ENCODE measurements around the gene SNCAIP. TPM values are rescaled to one million over a fixed set of nuclear protein-coding genes. Genes with fewer than 3 reads are reported as not detected.
"Not testable (repeated sequence)": the region's sequence is repeated elsewhere in the genome, so short reads cannot be mapped to it uniquely, and the experiment has no call there.

SNCAIP gene
- total and polyA plus RNA-seq, 2 experiments from 2014 or later = 6.1 to 11.9 TPM

DNA sequence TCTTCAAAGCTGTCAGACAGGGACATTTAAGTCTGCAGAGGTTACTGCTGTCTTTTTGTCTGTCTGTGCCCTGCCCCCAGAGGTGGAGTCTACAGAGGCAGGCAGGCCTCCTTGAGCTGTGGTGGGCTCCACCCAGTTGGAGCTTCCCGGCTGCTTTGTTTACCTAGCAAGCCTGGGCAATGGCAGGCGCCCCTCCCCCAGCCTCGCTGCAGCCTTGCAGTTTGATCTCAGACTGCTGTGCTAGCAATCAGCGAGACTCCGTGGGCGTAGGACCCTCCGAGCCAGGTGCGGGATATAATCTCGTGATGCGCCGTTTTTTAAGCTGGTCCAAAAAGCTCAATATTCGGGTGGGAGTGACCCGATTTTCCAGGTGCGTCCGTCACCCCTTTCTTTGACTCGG lies 70.9 kb downstream of the SNCAIP start:
- peak overlapping the region; percentile 3; the same call in 1 of the 2 replicates for H2AFZ ChIP-seq
- not testable (repeated sequence) for H3K27ac ChIP-seq (ENCODE audit: low read depth); H3K4me3 ChIP-seq; DNase-seq (ENCODE audit: low spot score); H3K27me3 Mint-ChIP-seq (ENCODE audit: insufficient read depth, low read depth, poor library complexity); H3F3A ChIP-seq (replicated peaks; ENCODE audit: low read depth); H4K20me1 ChIP-seq (replicated peaks; ENCODE audit: insufficient read depth); ATAC-seq; H3K4me2 ChIP-seq; H3K27ac Mint-ChIP-seq; H3K9me3 Mint-ChIP-seq; H3K79me2 ChIP-seq (replicated peaks; ENCODE audit: insufficient read depth); H3K4me1 ChIP-seq (ENCODE audit: insufficient read depth); H3K36me3 ChIP-seq (ENCODE audit: insufficient read depth); H3K9me2 ChIP-seq (ENCODE audit: insufficient read depth); H3K4me3 Mint-ChIP-seq; H3K27me3 ChIP-seq (ENCODE audit: insufficient read depth)
- Mint-ChIP-seq H3K4me1 (peaks cover 13% of the 10 kb centered on the region), H3K36me3 (ENCODE audit: low read depth) (peaks cover 16% of the 10 kb centered on the region)

DNA sequence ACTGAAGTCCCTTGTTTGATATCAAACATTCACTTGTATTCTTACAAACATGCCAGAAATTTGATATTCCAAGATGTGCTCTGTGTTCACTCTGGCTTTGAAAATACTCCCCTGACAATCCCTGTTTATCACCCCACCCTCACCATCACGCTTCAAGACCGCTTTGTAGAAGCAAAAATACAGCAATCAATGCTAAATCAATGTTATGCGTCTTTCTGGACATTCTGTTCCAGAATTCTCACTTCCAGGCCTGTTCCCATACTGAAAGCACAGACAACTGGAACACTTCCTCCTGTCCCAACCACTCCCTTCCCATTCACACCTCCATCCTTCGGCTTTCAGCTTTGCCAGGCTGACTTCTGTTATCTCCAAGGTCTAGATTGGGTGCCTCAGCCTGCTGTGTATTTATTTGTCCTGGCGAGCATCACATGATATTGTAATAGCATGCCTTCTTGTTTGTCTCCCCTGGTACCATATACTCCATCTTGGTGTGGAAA lies 72.8 kb downstream of the SNCAIP start:
- no peak overlapping the region for H3K4me3 Mint-ChIP-seq
- no peak overlapping the region for H3K27ac Mint-ChIP-seq
- peaks cover 10% of the 10 kb centered on the region; the same call in 2 of the 3 replicates for H3K9me3 Mint-ChIP-seq
- Histone ChIP-seq H3K9me2 (ENCODE audit: insufficient read depth) (0 out of 2 replicates have a peak, but pooled peaks cover 2% of the 10 kb centered on the region), H3K79me2 (replicated peaks; ENCODE audit: insufficient read depth) (no peaks in the 10 kb centered on the region), H3K4me2 (no peak overlapping the region), H3K4me1 (ENCODE audit: insufficient read depth) (peaks cover 10% of the 10 kb centered on the region), H3K36me3 (ENCODE audit: insufficient read depth) (no peaks in the 10 kb centered on the region), H3K27me3 (ENCODE audit: insufficient read depth) (no peaks in the 10 kb centered on the region), H3K27ac (ENCODE audit: low read depth) (no peak overlapping the region), H2AFZ (no peak overlapping the region), H3F3A (replicated peaks; ENCODE audit: low read depth) (no peaks in the 10 kb centered on the region), H4K20me1 (replicated peaks; ENCODE audit: insufficient read depth) (no peaks in the 10 kb centered on the region), H3K4me3 (no peak overlapping the region)
- H3K27me3 Mint-ChIP-seq (ENCODE audit: insufficient read depth, low read depth, poor library complexity) = peaks cover 4% of the 10 kb centered on the region
- no peak for ATAC-seq
- peaks cover 20% of the 10 kb centered on the region for H3K4me1 Mint-ChIP-seq
- DNase-seq (ENCODE audit: low spot score) = no peak
- H3K36me3 Mint-ChIP-seq (ENCODE audit: low read depth) = peaks cover 16% of the 10 kb centered on the region
- TF ChIP-seq JUNB (IDR thresholded peaks at IDR 0.05; ENCODE audit: unreplicated experiment) (no peak), EZH2 (IDR thresholded peaks at IDR 0.05; ENCODE audit: low read depth, unreplicated experiment) (no peak), EZH2phosphoT487 (IDR thresholded peaks at IDR 0.05; ENCODE audit: unreplicated experiment) (no peak), CREB1 (CRISPR knock-in tag; IDR thresholded peaks at IDR 0.05; ENCODE audit: low read depth) (no peak), ZNF114 (CRISPR knock-in tag; IDR thresholded peaks at IDR 0.05) (no peak)
- TF ChIP-seq, protein P1, sequence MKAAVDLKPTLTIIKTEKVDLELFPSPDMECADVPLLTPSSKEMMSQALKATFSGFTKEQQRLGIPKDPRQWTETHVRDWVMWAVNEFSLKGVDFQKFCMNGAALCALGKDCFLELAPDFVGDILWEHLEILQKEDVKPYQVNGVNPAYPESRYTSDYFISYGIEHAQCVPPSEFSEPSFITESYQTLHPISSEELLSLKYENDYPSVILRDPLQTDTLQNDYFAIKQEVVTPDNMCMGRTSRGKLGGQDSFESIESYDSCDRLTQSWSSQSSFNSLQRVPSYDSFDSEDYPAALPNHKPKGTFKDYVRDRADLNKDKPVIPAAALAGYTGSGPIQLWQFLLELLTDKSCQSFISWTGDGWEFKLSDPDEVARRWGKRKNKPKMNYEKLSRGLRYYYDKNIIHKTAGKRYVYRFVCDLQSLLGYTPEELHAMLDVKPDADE (IDR thresholded peaks at IDR 0.05) = no peak
- TF ChIP-seq, protein P2, sequence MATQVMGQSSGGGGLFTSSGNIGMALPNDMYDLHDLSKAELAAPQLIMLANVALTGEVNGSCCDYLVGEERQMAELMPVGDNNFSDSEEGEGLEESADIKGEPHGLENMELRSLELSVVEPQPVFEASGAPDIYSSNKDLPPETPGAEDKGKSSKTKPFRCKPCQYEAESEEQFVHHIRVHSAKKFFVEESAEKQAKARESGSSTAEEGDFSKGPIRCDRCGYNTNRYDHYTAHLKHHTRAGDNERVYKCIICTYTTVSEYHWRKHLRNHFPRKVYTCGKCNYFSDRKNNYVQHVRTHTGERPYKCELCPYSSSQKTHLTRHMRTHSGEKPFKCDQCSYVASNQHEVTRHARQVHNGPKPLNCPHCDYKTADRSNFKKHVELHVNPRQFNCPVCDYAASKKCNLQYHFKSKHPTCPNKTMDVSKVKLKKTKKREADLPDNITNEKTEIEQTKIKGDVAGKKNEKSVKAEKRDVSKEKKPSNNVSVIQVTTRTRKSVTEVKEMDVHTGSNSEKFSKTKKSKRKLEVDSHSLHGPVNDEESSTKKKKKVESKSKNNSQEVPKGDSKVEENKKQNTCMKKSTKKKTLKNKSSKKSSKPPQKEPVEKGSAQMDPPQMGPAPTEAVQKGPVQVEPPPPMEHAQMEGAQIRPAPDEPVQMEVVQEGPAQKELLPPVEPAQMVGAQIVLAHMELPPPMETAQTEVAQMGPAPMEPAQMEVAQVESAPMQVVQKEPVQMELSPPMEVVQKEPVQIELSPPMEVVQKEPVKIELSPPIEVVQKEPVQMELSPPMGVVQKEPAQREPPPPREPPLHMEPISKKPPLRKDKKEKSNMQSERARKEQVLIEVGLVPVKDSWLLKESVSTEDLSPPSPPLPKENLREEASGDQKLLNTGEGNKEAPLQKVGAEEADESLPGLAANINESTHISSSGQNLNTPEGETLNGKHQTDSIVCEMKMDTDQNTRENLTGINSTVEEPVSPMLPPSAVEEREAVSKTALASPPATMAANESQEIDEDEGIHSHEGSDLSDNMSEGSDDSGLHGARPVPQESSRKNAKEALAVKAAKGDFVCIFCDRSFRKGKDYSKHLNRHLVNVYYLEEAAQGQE (IDR thresholded peaks at IDR 0.05; ENCODE audit: unreplicated experiment) = no peak
- TF ChIP-seq, protein P3, sequence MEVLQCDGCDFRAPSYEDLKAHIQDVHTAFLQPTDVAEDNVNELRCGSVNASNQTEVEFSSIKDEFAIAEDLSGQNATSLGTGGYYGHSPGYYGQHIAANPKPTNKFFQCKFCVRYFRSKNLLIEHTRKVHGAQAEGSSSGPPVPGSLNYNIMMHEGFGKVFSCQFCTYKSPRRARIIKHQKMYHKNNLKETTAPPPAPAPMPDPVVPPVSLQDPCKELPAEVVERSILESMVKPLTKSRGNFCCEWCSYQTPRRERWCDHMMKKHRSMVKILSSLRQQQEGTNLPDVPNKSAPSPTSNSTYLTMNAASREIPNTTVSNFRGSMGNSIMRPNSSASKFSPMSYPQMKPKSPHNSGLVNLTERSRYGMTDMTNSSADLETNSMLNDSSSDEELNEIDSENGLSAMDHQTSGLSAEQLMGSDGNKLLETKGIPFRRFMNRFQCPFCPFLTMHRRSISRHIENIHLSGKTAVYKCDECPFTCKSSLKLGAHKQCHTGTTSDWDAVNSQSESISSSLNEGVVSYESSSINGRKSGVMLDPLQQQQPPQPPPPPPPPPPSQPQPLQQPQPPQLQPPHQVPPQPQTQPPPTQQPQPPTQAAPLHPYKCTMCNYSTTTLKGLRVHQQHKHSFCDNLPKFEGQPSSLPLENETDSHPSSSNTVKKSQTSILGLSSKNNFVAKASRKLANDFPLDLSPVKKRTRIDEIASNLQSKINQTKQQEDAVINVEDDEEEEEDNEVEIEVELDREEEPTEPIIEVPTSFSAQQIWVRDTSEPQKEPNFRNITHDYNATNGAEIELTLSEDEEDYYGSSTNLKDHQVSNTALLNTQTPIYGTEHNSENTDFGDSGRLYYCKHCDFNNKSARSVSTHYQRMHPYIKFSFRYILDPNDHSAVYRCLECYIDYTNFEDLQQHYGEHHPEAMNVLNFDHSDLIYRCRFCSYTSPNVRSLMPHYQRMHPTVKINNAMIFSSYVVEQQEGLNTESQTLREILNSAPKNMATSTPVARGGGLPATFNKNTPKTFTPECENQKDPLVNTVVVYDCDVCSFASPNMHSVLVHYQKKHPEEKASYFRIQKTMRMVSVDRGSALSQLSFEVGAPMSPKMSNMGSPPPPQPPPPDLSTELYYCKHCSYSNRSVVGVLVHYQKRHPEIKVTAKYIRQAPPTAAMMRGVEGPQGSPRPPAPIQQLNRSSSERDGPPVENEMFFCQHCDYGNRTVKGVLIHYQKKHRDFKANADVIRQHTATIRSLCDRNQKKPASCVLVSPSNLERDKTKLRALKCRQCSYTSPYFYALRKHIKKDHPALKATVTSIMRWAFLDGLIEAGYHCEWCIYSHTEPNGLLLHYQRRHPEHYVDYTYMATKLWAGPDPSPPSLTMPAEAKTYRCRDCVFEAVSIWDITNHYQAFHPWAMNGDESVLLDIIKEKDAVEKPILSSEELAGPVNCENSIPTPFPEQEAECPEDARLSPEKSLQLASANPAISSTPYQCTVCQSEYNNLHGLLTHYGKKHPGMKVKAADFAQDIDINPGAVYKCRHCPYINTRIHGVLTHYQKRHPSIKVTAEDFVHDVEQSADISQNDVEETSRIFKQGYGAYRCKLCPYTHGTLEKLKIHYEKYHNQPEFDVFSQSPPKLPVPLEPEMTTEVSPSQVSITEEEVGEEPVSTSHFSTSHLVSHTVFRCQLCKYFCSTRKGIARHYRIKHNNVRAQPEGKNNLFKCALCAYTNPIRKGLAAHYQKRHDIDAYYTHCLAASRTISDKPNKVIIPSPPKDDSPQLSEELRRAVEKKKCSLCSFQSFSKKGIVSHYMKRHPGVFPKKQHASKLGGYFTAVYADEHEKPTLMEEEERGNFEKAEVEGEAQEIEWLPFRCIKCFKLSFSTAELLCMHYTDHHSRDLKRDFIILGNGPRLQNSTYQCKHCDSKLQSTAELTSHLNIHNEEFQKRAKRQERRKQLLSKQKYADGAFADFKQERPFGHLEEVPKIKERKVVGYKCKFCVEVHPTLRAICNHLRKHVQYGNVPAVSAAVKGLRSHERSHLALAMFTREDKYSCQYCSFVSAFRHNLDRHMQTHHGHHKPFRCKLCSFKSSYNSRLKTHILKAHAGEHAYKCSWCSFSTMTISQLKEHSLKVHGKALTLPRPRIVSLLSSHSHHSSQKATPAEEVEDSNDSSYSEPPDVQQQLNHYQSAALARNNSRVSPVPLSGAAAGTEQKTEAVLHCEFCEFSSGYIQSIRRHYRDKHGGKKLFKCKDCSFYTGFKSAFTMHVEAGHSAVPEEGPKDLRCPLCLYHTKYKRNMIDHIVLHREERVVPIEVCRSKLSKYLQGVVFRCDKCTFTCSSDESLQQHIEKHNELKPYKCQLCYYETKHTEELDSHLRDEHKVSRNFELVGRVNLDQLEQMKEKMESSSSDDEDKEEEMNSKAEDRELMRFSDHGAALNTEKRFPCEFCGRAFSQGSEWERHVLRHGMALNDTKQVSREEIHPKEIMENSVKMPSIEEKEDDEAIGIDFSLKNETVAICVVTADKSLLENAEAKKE (CRISPR knock-in tag; IDR thresholded peaks at IDR 0.05) = no peak
- TF ChIP-seq, protein P4, sequence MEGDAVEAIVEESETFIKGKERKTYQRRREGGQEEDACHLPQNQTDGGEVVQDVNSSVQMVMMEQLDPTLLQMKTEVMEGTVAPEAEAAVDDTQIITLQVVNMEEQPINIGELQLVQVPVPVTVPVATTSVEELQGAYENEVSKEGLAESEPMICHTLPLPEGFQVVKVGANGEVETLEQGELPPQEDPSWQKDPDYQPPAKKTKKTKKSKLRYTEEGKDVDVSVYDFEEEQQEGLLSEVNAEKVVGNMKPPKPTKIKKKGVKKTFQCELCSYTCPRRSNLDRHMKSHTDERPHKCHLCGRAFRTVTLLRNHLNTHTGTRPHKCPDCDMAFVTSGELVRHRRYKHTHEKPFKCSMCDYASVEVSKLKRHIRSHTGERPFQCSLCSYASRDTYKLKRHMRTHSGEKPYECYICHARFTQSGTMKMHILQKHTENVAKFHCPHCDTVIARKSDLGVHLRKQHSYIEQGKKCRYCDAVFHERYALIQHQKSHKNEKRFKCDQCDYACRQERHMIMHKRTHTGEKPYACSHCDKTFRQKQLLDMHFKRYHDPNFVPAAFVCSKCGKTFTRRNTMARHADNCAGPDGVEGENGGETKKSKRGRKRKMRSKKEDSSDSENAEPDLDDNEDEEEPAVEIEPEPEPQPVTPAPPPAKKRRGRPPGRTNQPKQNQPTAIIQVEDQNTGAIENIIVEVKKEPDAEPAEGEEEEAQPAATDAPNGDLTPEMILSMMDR (conservative IDR thresholded peaks at IDR 0.05; ENCODE audit: low read depth in 2 of 2) = no peak

Measured in GM23338 (cell line).